ENCODE data around the gene FERMT2. TPM values are rescaled to one million over a fixed set of nuclear protein-coding genes. Genes with fewer than 3 reads are reported as not detected.
"Not testable (repeated sequence)": the region's sequence is repeated elsewhere in the genome, so short reads cannot be mapped to it uniquely, and the experiment has no call there.

The FERMT2 gene
- total and polyA plus RNA-seq, 5 donors from 2014 or later = 0.22 TPM; not detected in 4

- H3K36me3 ChIP-seq (ENCODE audit: control insufficient read depth, insufficient read depth, low read length) = no peaks in the 10 kb centered on the region
- no peak overlapping the region for H3K27ac ChIP-seq (ENCODE audit: insufficient read depth, low read length, poor library complexity, severe bottlenecking)
- no peaks in the 10 kb centered on the region for H3K4me1 Mint-ChIP-seq
- DNase-seq (no peak), ATAC-seq (ENCODE audit: low read depth in 2 of 2) (no peak)
- peaks cover 8% of the 10 kb centered on the region for H3K27me3 Mint-ChIP-seq
- no peak overlapping the region for H3K4me3 Mint-ChIP-seq
- no peaks in the 10 kb centered on the region for H3K36me3 Mint-ChIP-seq
- H3K27me3 ChIP-seq (ENCODE audit: control insufficient read depth, insufficient read depth, low read length) = peaks cover 3% of the 10 kb centered on the region
- H3K9me3 Mint-ChIP-seq = no peaks in the 10 kb centered on the region
- H3K9me3 ChIP-seq (ENCODE audit: control insufficient read depth in 2 of 2, low read length in 2 of 2) = no peaks in the 10 kb centered on the region
- no peaks in the 10 kb centered on the region for H3K4me1 ChIP-seq (ENCODE audit: control insufficient read depth, insufficient read depth, low read length, poor library complexity, severe bottlenecking)
- H3K4me3 ChIP-seq (ENCODE audit: low read depth, low read length) = no peak overlapping the region
- H3K27ac Mint-ChIP-seq = no peak overlapping the region
Observed at GRCh38 chr14:52873694-52874093, 77.2 kb downstream of the FERMT2 start.

- Mint-ChIP-seq H3K27ac (no peak overlapping the region), H3K9me3 (no peaks in the 10 kb centered on the region), H3K36me3 (no peaks in the 10 kb centered on the region), H3K27me3 (peaks cover 3% of the 10 kb centered on the region), H3K4me3 (no peak overlapping the region), H3K4me1 (no peaks in the 10 kb centered on the region)
- H3K27ac ChIP-seq (ENCODE audit: insufficient read depth, low read length, poor library complexity, severe bottlenecking) = no peak overlapping the region
- H3K4me1 ChIP-seq (ENCODE audit: control insufficient read depth, insufficient read depth, low read length, poor library complexity, severe bottlenecking) = no peaks in the 10 kb centered on the region
- H3K9me3 ChIP-seq (ENCODE audit: control insufficient read depth in 2 of 2, low read length in 2 of 2) = no peaks in the 10 kb centered on the region
- H3K27me3 ChIP-seq (ENCODE audit: control insufficient read depth, insufficient read depth, low read length) = peaks cover 2% of the 10 kb centered on the region
- DNase-seq = no peak
- no peak for ATAC-seq (ENCODE audit: low read depth in 2 of 2)
- H3K36me3 ChIP-seq (ENCODE audit: control insufficient read depth, insufficient read depth, low read length) = no peaks in the 10 kb centered on the region
- no peak overlapping the region for H3K4me3 ChIP-seq (ENCODE audit: low read depth, low read length)
Observed at GRCh38 chr14:52873065-52873464, 77.8 kb downstream of the FERMT2 start.

- Mint-ChIP-seq H3K4me1 (no peaks in the 10 kb centered on the region), H3K27me3 (no peaks in the 10 kb centered on the region), H3K36me3 (no peaks in the 10 kb centered on the region), H3K9me3 (no peaks in the 10 kb centered on the region), H3K27ac (no peak overlapping the region), H3K4me3 (no peak overlapping the region)
- ATAC-seq (ENCODE audit: low read depth in 2 of 2) (no peak), DNase-seq (no peak)
- Histone ChIP-seq H3K36me3 (ENCODE audit: control insufficient read depth, insufficient read depth, low read length) (no peaks in the 10 kb centered on the region), H3K27me3 (ENCODE audit: control insufficient read depth, insufficient read depth, low read length) (no peaks in the 10 kb centered on the region), H3K27ac (ENCODE audit: insufficient read depth, low read length, poor library complexity, severe bottlenecking) (no peak overlapping the region), H3K9me3 (ENCODE audit: control insufficient read depth in 2 of 2, low read length in 2 of 2) (no peaks in the 10 kb centered on the region), H3K4me3 (ENCODE audit: low read depth, low read length) (no peak overlapping the region), H3K4me1 (ENCODE audit: control insufficient read depth, insufficient read depth, low read length, poor library complexity, severe bottlenecking) (no peaks in the 10 kb centered on the region)
Observed at GRCh38 chr14:52871606-52872005, 79.2 kb downstream of the FERMT2 start.

GRCh38 chr14:52868911-52869618 lies 81.8 kb downstream of the FERMT2 start:
- DNase-seq (no peak), ATAC-seq (ENCODE audit: low read depth in 2 of 2) (no peak)
- H3K9me3 Mint-ChIP-seq = no peaks in the 10 kb centered on the region
- H3K36me3 ChIP-seq (ENCODE audit: control insufficient read depth, insufficient read depth, low read length) = no peaks in the 10 kb centered on the region
- H3K4me3 ChIP-seq (ENCODE audit: low read depth, low read length) = no peak overlapping the region
- no peaks in the 10 kb centered on the region for H3K4me1 Mint-ChIP-seq
- H3K27me3 Mint-ChIP-seq = no peaks in the 10 kb centered on the region
- H3K4me1 ChIP-seq (ENCODE audit: control insufficient read depth, insufficient read depth, low read length, poor library complexity, severe bottlenecking) = no peaks in the 10 kb centered on the region
- H3K27ac Mint-ChIP-seq = no peak overlapping the region
- no peak overlapping the region for H3K4me3 Mint-ChIP-seq
- no peaks in the 10 kb centered on the region for H3K27me3 ChIP-seq (ENCODE audit: control insufficient read depth, insufficient read depth, low read length)
- no peaks in the 10 kb centered on the region for H3K9me3 ChIP-seq (ENCODE audit: control insufficient read depth in 2 of 2, low read length in 2 of 2)
- H3K36me3 Mint-ChIP-seq = no peaks in the 10 kb centered on the region
- no peak overlapping the region for H3K27ac ChIP-seq (ENCODE audit: insufficient read depth, low read length, poor library complexity, severe bottlenecking)

- not testable (repeated sequence) for H3K4me3 Mint-ChIP-seq; DNase-seq; H3K4me3 ChIP-seq (ENCODE audit: low read depth, low read length); H3K4me1 ChIP-seq (ENCODE audit: control insufficient read depth, insufficient read depth, low read length, poor library complexity, severe bottlenecking); H3K36me3 ChIP-seq (ENCODE audit: control insufficient read depth, insufficient read depth, low read length); H3K27ac ChIP-seq (ENCODE audit: insufficient read depth, low read length, poor library complexity, severe bottlenecking); H3K27me3 ChIP-seq (ENCODE audit: control insufficient read depth, insufficient read depth, low read length); H3K27ac Mint-ChIP-seq; H3K36me3 Mint-ChIP-seq; H3K9me3 Mint-ChIP-seq; H3K4me1 Mint-ChIP-seq; H3K9me3 ChIP-seq (ENCODE audit: control insufficient read depth in 2 of 2, low read length in 2 of 2); H3K27me3 Mint-ChIP-seq; ATAC-seq (ENCODE audit: low read depth in 2 of 2)
Observed at GRCh38 chr14:52864893-52865292, 86.0 kb downstream of the FERMT2 start.

- Histone ChIP-seq H3K36me3 (ENCODE audit: control insufficient read depth, insufficient read depth, low read length) (no peaks in the 10 kb centered on the region), H3K27ac (ENCODE audit: insufficient read depth, low read length, poor library complexity, severe bottlenecking) (no peak overlapping the region), H3K27me3 (ENCODE audit: control insufficient read depth, insufficient read depth, low read length) (peaks cover 2% of the 10 kb centered on the region), H3K4me3 (ENCODE audit: low read depth, low read length) (no peak overlapping the region), H3K9me3 (ENCODE audit: control insufficient read depth in 2 of 2, low read length in 2 of 2) (no peaks in the 10 kb centered on the region), H3K4me1 (ENCODE audit: control insufficient read depth, insufficient read depth, low read length, poor library complexity, severe bottlenecking) (no peaks in the 10 kb centered on the region)
- ATAC-seq (ENCODE audit: low read depth in 2 of 2) = no peak
- no peak overlapping the region for H3K4me3 Mint-ChIP-seq
- no peaks in the 10 kb centered on the region for H3K36me3 Mint-ChIP-seq
- H3K4me1 Mint-ChIP-seq = no peaks in the 10 kb centered on the region
- no peak overlapping the region for H3K27ac Mint-ChIP-seq
- DNase-seq = no peak
- H3K9me3 Mint-ChIP-seq = peaks cover 0 to 2% (median 0%) of the 10 kb centered on the region in 7 donors
- no peaks in the 10 kb centered on the region for H3K27me3 Mint-ChIP-seq
Observed at GRCh38 chr14:52863334-52863700, 87.5 kb downstream of the FERMT2 start.

- peaks cover 2% of the 10 kb centered on the region for H3K27me3 ChIP-seq (ENCODE audit: control insufficient read depth, insufficient read depth, low read length)
- DNase-seq (no peak), ATAC-seq (ENCODE audit: low read depth in 2 of 2) (no peak)
- Mint-ChIP-seq H3K4me3 (no peak overlapping the region), H3K27ac (no peak overlapping the region), H3K4me1 (no peaks in the 10 kb centered on the region), H3K36me3 (no peaks in the 10 kb centered on the region), H3K9me3 (peaks cover 0 to 2% (median 0%) of the 10 kb centered on the region in 7 donors), H3K27me3 (no peaks in the 10 kb centered on the region)
- H3K27ac ChIP-seq (ENCODE audit: insufficient read depth, low read length, poor library complexity, severe bottlenecking) = no peak overlapping the region
- H3K4me3 ChIP-seq (ENCODE audit: low read depth, low read length) = no peak overlapping the region
- no peaks in the 10 kb centered on the region for H3K4me1 ChIP-seq (ENCODE audit: control insufficient read depth, insufficient read depth, low read length, poor library complexity, severe bottlenecking)
- H3K36me3 ChIP-seq (ENCODE audit: control insufficient read depth, insufficient read depth, low read length) = no peaks in the 10 kb centered on the region
- no peaks in the 10 kb centered on the region for H3K9me3 ChIP-seq (ENCODE audit: control insufficient read depth in 2 of 2, low read length in 2 of 2)
Observed at GRCh38 chr14:52862632-52863333, 88.1 kb downstream of the FERMT2 start.

GRCh38 chr14:52861403-52861802 lies 89.4 kb downstream of the FERMT2 start:
- no peak for ATAC-seq (ENCODE audit: low read depth in 2 of 2)
- no peak overlapping the region for H3K27ac Mint-ChIP-seq

More at GRCh38 chr14:52861403-52861802, 89.4 kb downstream of the FERMT2 start:
- H3K27ac ChIP-seq (ENCODE audit: insufficient read depth, low read length, poor library complexity, severe bottlenecking) = no peak overlapping the region
- no peak overlapping the region for H3K4me3 Mint-ChIP-seq
- no peak for DNase-seq
- H3K9me3 ChIP-seq (ENCODE audit: control insufficient read depth in 2 of 2, low read length in 2 of 2) = no peaks in the 10 kb centered on the region
- H3K4me3 ChIP-seq (ENCODE audit: low read depth, low read length) = no peak overlapping the region
- no peaks in the 10 kb centered on the region for H3K36me3 ChIP-seq (ENCODE audit: control insufficient read depth, insufficient read depth, low read length)
- no peaks in the 10 kb centered on the region for H3K36me3 Mint-ChIP-seq
- H3K4me1 Mint-ChIP-seq = no peaks in the 10 kb centered on the region
- H3K4me1 ChIP-seq (ENCODE audit: control insufficient read depth, insufficient read depth, low read length, poor library complexity, severe bottlenecking) = no peaks in the 10 kb centered on the region
- H3K27me3 ChIP-seq (ENCODE audit: control insufficient read depth, insufficient read depth, low read length) = peaks cover 2% of the 10 kb centered on the region
- peaks cover 0 to 2% (median 0%) of the 10 kb centered on the region in 7 donors for H3K9me3 Mint-ChIP-seq
- H3K27me3 Mint-ChIP-seq = no peaks in the 10 kb centered on the region

Data from CD4-positive, CD25-positive, alpha-beta regulatory T cell (primary cell).